MM.1S (cell line): Measurements from ENCODE around the gene CCT8.

Experiments
- DNase-seq: peaks from one replicate; pipeline ENCODE4 v3.0.0-alpha.2; 2015
- H2AFZ ChIP-seq: fragments of 300-600 bp; sonication (generic); 2 replicates; pipeline ENCODE4 v1.6.0; 2016; ENCODE audit warnings: antibody characterized with exemption, low read length
- H3F3A ChIP-seq: fragments of 300-600 bp; sonication (generic); 2 replicates; pipeline ENCODE4 v1.6.1; 2016; ENCODE audit warnings: mild to moderate bottlenecking, antibody characterized with exemption, low read length, moderate library complexity, mixed read lengths; ENCODE audit not compliant: insufficient read depth
- H3K27ac ChIP-seq: fragments of 300-600 bp; sonication (generic); 2 replicates; pipeline ENCODE4 v1.5.1; 2016; ENCODE audit warnings: mild to moderate bottlenecking, low read length
- H3K27me3 ChIP-seq: fragments of 300-600 bp; sonication (generic); replicated peaks from 2 replicates; pipeline ENCODE4 v1.6.0; 2016; ENCODE audit warnings: low read length; ENCODE audit not compliant: insufficient read depth
- H3K36me3 ChIP-seq: fragments of 300-600 bp; sonication (generic); replicated peaks from 2 replicates; pipeline ENCODE4 v1.6.1; 2016; ENCODE audit warnings: mild to moderate bottlenecking, low read length, mixed read lengths; ENCODE audit not compliant: insufficient read depth
- H3K4me1 ChIP-seq: fragments of 300-600 bp; sonication (generic); 2 replicates; pipeline ENCODE4 v1.6.1; 2016; ENCODE audit warnings: low read length, mixed read lengths
- H3K4me2 ChIP-seq: fragments of 300-600 bp; sonication (generic); 2 replicates; pipeline ENCODE4 v1.6.0; 2016; ENCODE audit warnings: low read depth, low read length
- H3K4me3 ChIP-seq: fragments of 300-600 bp; sonication (generic); 2 replicates; pipeline ENCODE4 v1.5.1; 2016; ENCODE audit warnings: low read length, mixed read lengths
- H3K79me2 ChIP-seq: fragments of 300-600 bp; sonication (generic); 2 replicates; pipeline ENCODE4 v1.6.1; 2016; ENCODE audit warnings: mixed run types, low read length, mixed read lengths
- H3K9ac ChIP-seq: fragments of 300-600 bp; sonication (generic); 2 replicates; pipeline ENCODE4 v1.6.1; 2016; ENCODE audit warnings: low read length, mixed read lengths
- H3K9me2 ChIP-seq: fragments of 300-600 bp; sonication (generic); replicated peaks from 2 replicates; pipeline ENCODE4 v1.6.1; 2016; ENCODE audit warnings: mild to moderate bottlenecking, low read length, mixed read lengths; ENCODE audit not compliant: insufficient read depth
- H3K9me3 ChIP-seq: fragments of 300-600 bp; sonication (generic); replicated peaks from 2 replicates; pipeline ENCODE4 v1.6.1; 2016; ENCODE audit warnings: mild to moderate bottlenecking, low read length, mixed read lengths; ENCODE audit not compliant: insufficient read depth
- H4K20me1 ChIP-seq: fragments of 300-600 bp; sonication (generic); 2 replicates; pipeline ENCODE4 v1.6.1; 2016; ENCODE audit warnings: mild to moderate bottlenecking, low read length, moderate library complexity, mixed read lengths; ENCODE audit not compliant: insufficient read depth
- EZH2 ChIP-seq: fragments of 300-600 bp; sonication (generic); optimal IDR thresholded peaks from 2 replicates; pipeline ENCODE3; 2017; ENCODE audit warnings: low read depth, mild to moderate bottlenecking, antibody characterized with exemption, low read length, mixed read lengths
- EZH2phosphoT487 ChIP-seq: fragments of 300-600 bp; sonication (generic); IDR thresholded peaks from 2 replicates; pipeline ENCODE4 v1.6.1; 2018; ENCODE audit warnings: antibody characterized with exemption, low read length
- TF ChIP-seq, protein P1 (sequence below): fragments of 300-600 bp; sonication (generic); IDR thresholded peaks from 2 replicates; pipeline ENCODE4 v1.5.1; 2016; ENCODE audit warnings: antibody characterized with exemption, low read length, mixed read lengths

Gene CCT8

DNA sequence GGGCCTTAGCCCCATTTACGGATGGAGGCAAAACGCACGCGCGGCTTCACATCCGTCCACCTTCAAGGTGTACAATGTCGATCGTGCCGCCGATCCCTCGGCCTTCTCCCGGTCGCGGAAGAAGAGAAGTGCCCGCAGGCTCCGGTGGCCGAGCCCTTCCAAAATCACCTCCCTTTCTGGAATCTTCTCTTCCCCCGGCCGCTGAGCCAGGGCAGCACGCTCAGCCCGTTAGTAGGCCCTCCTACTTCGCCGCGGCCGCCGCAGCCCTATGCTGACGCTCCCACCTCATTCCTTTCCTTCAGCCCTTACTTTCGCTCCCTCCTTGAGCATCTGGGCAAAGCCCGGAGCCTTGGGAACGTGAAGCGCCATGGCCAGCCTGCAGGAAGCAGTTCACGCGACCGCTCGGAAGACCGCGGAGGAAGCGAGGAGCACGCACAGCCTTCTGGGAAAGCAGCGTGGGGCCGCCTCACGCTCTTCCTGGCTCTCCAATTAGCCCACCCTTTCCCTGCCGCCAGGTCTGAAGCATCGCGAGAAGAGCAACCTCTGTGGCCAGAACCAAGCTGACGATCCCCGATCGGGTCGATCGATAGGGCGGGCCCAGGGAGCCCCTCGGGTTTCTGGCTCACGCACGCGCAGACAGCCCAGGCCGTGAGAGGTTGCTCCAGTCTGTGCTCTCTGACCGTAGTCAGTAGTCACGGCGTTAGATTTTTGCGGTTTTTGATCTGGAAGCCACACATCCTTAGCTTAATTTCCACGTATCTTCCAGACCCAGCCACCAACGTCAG lies at the start of gene CCT8:
CCT8 (minus strand) TSS at position 427 of the 785 bp plus-strand sequence; CDS start at position 369, 58 bp downstream.
- Histone ChIP-seq H3K27ac (peak within 1 kb of the TSS; percentile 76), H3K9ac (peak within 1 kb of the TSS; percentile 94), H3F3A (peaks cover 34% of the 10 kb centered on the region), H2AFZ (peak within 1 kb of the TSS; percentile 93), H3K9me3 (no peaks in the 10 kb centered on the region), H3K9me2 (no peaks in the 10 kb centered on the region), H3K4me3 (peak within 1 kb of the TSS; percentile 89), H3K79me2 (peaks cover 51% of the 10 kb centered on the region), H3K36me3 (peaks cover 7% of the 10 kb centered on the region; the same call in 1 of the 2 replicates), H3K4me1 (peaks cover 17% of the 10 kb centered on the region), H3K27me3 (no peaks in the 10 kb centered on the region), H4K20me1 (peaks cover 22% of the 10 kb centered on the region), H3K4me2 (peak within 1 kb of the TSS; percentile 93)
- DNase-seq = peak; percentile 100
- TF ChIP-seq EZH2phosphoT487 = no peak
- TF ChIP-seq, protein P1, sequence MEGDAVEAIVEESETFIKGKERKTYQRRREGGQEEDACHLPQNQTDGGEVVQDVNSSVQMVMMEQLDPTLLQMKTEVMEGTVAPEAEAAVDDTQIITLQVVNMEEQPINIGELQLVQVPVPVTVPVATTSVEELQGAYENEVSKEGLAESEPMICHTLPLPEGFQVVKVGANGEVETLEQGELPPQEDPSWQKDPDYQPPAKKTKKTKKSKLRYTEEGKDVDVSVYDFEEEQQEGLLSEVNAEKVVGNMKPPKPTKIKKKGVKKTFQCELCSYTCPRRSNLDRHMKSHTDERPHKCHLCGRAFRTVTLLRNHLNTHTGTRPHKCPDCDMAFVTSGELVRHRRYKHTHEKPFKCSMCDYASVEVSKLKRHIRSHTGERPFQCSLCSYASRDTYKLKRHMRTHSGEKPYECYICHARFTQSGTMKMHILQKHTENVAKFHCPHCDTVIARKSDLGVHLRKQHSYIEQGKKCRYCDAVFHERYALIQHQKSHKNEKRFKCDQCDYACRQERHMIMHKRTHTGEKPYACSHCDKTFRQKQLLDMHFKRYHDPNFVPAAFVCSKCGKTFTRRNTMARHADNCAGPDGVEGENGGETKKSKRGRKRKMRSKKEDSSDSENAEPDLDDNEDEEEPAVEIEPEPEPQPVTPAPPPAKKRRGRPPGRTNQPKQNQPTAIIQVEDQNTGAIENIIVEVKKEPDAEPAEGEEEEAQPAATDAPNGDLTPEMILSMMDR = no peak
- TF ChIP-seq EZH2 = no peak

GRCh38 chr21:29121759-29122158 lies 48.3 kb upstream of the CCT8 start:
- no peaks in the 10 kb centered on the region for H3K9me2 ChIP-seq
- H3K27ac ChIP-seq = no peak overlapping the region
- no peak overlapping the region for H2AFZ ChIP-seq
- no peaks in the 10 kb centered on the region for H3K9me3 ChIP-seq
- H3K4me3 ChIP-seq = no peak overlapping the region
- H3K79me2 ChIP-seq = no peaks in the 10 kb centered on the region
- H3K9ac ChIP-seq = no peak overlapping the region
- TF ChIP-seq EZH2phosphoT487 (no peak), EZH2 (no peak)
- TF ChIP-seq, protein P1 = no peak
- H3K27me3 ChIP-seq = no peaks in the 10 kb centered on the region
- H3K36me3 ChIP-seq = no peaks in the 10 kb centered on the region
- H3F3A ChIP-seq = peaks cover 11% of the 10 kb centered on the region
- H3K4me2 ChIP-seq = no peak overlapping the region
- H3K4me1 ChIP-seq = peaks cover 15% of the 10 kb centered on the region
- H4K20me1 ChIP-seq = no peaks in the 10 kb centered on the region
- DNase-seq = no peak

DNA sequence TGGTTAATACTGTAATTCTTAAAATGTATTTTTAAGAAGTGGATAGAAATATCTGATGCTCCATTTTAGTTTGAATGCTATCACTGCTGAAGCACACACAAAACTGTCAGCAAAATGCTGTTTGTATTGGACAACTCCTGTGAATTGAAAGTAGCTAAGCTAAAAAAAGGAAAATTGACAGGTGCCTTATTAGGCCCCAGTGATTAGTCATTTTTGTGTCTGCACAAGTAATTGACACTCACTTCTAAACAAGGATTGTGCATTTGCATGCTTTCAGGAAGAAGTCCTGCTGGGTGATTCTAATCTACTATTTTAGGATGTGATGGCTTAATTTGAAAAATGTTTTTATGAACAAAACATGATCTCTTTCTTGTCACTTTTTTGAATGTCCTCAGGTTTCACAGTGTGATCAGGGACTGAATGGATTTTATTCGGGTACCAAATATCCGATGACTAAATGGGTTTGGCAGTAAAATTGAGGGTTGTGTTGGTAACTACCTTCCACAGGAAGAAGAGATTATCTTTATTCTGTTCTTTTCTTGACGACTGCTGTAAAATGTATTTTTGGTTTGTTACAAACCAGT lies 44.0 kb upstream of the CCT8 start:
- TF ChIP-seq, protein P1 = no peak
- TF ChIP-seq EZH2 = no peak
- no peak for TF ChIP-seq EZH2phosphoT487
- DNase-seq = peak; percentile 48
- Histone ChIP-seq H3K36me3 (no peaks in the 10 kb centered on the region), H3K9me3 (no peaks in the 10 kb centered on the region), H3K9me2 (no peaks in the 10 kb centered on the region), H3K4me3 (peak overlapping the region; percentile 10; the same call in 1 of the 2 replicates), H3K27ac (peak overlapping the region; percentile 40; the same call in 1 of the 2 replicates), H4K20me1 (no peaks in the 10 kb centered on the region), H3K9ac (peak overlapping the region; percentile 6; the same call in 1 of the 2 replicates), H3K79me2 (no peaks in the 10 kb centered on the region), H3K27me3 (no peaks in the 10 kb centered on the region), H2AFZ (peak overlapping the region; percentile 35; the same call in 1 of the 2 replicates), H3F3A (peaks cover 11% of the 10 kb centered on the region), H3K4me1 (peaks cover 8% of the 10 kb centered on the region), H3K4me2 (peak overlapping the region; percentile 42)
